A549 (cell line): Measurements from ENCODE around the gene PASD1.

Source experiments
- CBX8 ChIP-seq: fragments of 200-600 bp; sonication (generic); IDR thresholded peaks from 2 replicates; pipeline ENCODE4 v1.6.1; 2016
- CHD2 ChIP-seq: fragments of 150-350 bp; IDR thresholded peaks from 2 replicates; pipeline ENCODE4 v1.6.1; 2014; ENCODE audit warnings: low read length; ENCODE audit not compliant: partially characterized antibody
- HOXB13 ChIP-seq: fragments of 250-450 bp; sonication (Bioruptor Pico); IDR thresholded peaks from 2 replicates; pipeline ENCODE4 v1.5.0; 2020; ENCODE audit warnings: low read depth, mild to moderate bottlenecking, moderate library complexity
- MAFK ChIP-seq: fragments of 450-650 bp; IDR thresholded peaks from 2 replicates; pipeline ENCODE4 v1.6.1; 2014; ENCODE audit not compliant: partially characterized antibody
- POLR2A ChIP-seq: IDR thresholded peaks from 2 replicates; pipeline ENCODE4 v1.6.1; 2012; ENCODE audit warnings: mild to moderate bottlenecking, low read length
- RAD21 ChIP-seq, 2 experiments: fragments of >200 bp in 1 of 2; sonication (Bioruptor Twin) in 1 of 2; formaldehyde crosslinking in 1 of 2; IDR thresholded peaks in 1 of 2; conservative IDR thresholded peaks in 1 of 2; 2 replicates in 1 of 2; 3 replicates in 1 of 2; pipeline ENCODE4 v1.6.1; 2012 to 2018; ENCODE audit warnings: inconsistent platforms in 1 of 2
- SMC3 ChIP-seq: fragments of >200 bp; sonication (Bioruptor Twin); formaldehyde crosslinking; IDR thresholded peaks from 3 replicates; pipeline ENCODE4 v1.6.1; 2018; ENCODE audit warnings: inconsistent platforms
- ZSCAN20 ChIP-seq: fragments of 250-450 bp; sonication (Bioruptor Pico); IDR thresholded peaks from 2 replicates; pipeline ENCODE4 v1.8.0; 2022; ENCODE audit warnings: mild to moderate bottlenecking, moderate library complexity
- TF ChIP-seq, protein P1 (sequence below): fragments of >200 bp; sonication (Bioruptor Twin); formaldehyde crosslinking; IDR thresholded peaks from 3 replicates; pipeline ENCODE4 v1.5.1; 2016
- TF ChIP-seq, protein P2 (sequence below): fragments of 200-600 bp; sonication (generic); IDR thresholded peaks from 2 replicates; pipeline ENCODE4 v1.6.1; 2016; ENCODE audit warnings: antibody characterized with exemption, mild to moderate bottlenecking, moderate library complexity
- TF ChIP-seq, protein P3 (sequence below): IDR thresholded peaks from 2 replicates; pipeline ENCODE4 v1.6.1; 2012
- TF ChIP-seq, protein P4 (sequence below): IDR thresholded peaks from 2 replicates; pipeline ENCODE4 v1.6.1; 2012

DNA sequence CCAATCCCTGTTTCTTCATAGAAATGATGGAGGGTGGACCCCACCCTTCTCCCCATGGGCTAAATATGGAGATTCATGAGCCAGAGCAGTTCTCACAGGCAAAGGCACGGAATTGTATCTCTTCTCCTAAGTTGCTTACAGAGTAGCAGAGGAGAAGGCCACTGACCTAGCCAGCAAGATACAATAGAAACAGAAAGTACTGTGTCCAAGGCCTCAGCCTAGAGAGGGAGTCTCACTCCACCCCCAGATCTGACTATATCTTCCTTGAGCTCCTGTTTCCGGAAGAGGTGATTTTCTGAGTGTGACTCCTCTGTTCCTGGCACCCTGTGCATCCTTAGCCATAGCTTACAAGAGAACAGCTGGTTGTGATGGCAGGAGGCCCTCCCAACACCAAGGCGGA, 152.3 kb downstream of the PASD1 start, which contains the start of gene FATE1:
- TF ChIP-seq POLR2A (no peak), SMC3 (no peak), MAFK (no peak), CBX8 (no peak), RAD21 (conservative IDR thresholded peaks at IDR 0.05 in 1 of 2, IDR thresholded peaks at IDR 0.05 in 1 of 2) (no peak), ZSCAN20 (CRISPR knock-in tag) (no peak), CHD2 (no peak), HOXB13 (CRISPR knock-in tag) (no peak)
- TF ChIP-seq, protein P1, sequence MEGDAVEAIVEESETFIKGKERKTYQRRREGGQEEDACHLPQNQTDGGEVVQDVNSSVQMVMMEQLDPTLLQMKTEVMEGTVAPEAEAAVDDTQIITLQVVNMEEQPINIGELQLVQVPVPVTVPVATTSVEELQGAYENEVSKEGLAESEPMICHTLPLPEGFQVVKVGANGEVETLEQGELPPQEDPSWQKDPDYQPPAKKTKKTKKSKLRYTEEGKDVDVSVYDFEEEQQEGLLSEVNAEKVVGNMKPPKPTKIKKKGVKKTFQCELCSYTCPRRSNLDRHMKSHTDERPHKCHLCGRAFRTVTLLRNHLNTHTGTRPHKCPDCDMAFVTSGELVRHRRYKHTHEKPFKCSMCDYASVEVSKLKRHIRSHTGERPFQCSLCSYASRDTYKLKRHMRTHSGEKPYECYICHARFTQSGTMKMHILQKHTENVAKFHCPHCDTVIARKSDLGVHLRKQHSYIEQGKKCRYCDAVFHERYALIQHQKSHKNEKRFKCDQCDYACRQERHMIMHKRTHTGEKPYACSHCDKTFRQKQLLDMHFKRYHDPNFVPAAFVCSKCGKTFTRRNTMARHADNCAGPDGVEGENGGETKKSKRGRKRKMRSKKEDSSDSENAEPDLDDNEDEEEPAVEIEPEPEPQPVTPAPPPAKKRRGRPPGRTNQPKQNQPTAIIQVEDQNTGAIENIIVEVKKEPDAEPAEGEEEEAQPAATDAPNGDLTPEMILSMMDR: no peak
- TF ChIP-seq, protein P2, sequence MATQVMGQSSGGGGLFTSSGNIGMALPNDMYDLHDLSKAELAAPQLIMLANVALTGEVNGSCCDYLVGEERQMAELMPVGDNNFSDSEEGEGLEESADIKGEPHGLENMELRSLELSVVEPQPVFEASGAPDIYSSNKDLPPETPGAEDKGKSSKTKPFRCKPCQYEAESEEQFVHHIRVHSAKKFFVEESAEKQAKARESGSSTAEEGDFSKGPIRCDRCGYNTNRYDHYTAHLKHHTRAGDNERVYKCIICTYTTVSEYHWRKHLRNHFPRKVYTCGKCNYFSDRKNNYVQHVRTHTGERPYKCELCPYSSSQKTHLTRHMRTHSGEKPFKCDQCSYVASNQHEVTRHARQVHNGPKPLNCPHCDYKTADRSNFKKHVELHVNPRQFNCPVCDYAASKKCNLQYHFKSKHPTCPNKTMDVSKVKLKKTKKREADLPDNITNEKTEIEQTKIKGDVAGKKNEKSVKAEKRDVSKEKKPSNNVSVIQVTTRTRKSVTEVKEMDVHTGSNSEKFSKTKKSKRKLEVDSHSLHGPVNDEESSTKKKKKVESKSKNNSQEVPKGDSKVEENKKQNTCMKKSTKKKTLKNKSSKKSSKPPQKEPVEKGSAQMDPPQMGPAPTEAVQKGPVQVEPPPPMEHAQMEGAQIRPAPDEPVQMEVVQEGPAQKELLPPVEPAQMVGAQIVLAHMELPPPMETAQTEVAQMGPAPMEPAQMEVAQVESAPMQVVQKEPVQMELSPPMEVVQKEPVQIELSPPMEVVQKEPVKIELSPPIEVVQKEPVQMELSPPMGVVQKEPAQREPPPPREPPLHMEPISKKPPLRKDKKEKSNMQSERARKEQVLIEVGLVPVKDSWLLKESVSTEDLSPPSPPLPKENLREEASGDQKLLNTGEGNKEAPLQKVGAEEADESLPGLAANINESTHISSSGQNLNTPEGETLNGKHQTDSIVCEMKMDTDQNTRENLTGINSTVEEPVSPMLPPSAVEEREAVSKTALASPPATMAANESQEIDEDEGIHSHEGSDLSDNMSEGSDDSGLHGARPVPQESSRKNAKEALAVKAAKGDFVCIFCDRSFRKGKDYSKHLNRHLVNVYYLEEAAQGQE: no peak
- TF ChIP-seq, protein P3, sequence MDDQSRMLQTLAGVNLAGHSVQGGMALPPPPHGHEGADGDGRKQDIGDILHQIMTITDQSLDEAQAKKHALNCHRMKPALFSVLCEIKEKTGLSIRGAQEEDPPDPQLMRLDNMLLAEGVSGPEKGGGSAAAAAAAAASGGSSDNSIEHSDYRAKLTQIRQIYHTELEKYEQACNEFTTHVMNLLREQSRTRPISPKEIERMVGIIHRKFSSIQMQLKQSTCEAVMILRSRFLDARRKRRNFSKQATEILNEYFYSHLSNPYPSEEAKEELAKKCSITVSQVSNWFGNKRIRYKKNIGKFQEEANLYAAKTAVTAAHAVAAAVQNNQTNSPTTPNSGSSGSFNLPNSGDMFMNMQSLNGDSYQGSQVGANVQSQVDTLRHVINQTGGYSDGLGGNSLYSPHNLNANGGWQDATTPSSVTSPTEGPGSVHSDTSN: no peak
- TF ChIP-seq, protein P4, sequence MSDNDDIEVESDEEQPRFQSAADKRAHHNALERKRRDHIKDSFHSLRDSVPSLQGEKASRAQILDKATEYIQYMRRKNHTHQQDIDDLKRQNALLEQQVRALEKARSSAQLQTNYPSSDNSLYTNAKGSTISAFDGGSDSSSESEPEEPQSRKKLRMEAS: no peak
